Measurements from ENCODE around the gene ACTL10. TPM values are rescaled to one million over a fixed set of nuclear protein-coding genes. Genes with fewer than 3 reads are reported as not detected.

Gene ACTL10
- total and polyA plus RNA-seq, 2 donors = 0.95 to 2.5 TPM

GRCh38 chr20:33653900-33654596 lies 12.7 kb upstream of the ACTL10 start:
- H3K27ac ChIP-seq (ENCODE audit: low read depth) = no peak overlapping the region
- no peaks in the 10 kb centered on the region for H3K4me1 ChIP-seq (ENCODE audit: insufficient read depth)
- H3K36me3 ChIP-seq (ENCODE audit: insufficient read depth) = peaks cover 4% of the 10 kb centered on the region
- DNase-seq (ENCODE audit: extremely low spot score) = no peak
- H3K4me3 ChIP-seq (ENCODE audit: low read depth, low read length) = no peak overlapping the region
- WGBS = 80% methylated on average over 11 of the region's 11 CpGs

DNA sequence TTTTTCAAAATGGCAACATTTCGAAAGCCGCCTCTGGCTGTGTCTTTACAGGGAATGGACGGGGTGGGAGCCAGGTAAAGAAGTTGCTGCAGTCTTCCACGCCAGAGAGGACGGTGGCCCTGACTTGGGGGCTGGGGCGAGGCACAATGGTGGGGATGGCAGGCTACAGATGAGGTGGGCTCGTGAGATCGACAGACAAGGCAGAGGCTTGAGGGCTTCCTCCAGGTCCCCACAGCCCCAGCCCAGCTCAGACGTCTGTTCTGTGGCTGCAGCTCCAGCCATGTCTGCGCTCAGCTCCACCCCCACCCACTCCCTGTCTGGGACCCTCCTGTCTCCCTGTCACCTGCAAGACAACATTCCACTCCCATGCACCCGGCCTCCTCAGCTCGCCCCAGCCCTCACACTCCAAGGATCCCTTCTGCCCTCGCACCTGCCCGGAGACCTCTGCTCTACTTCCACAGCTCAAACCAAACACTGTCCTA lies 12.0 kb upstream of the ACTL10 start:
- 67% methylated on average over 14 of the region's 14 CpGs for WGBS
- no peak overlapping the region for H3K4me3 ChIP-seq (ENCODE audit: low read depth, low read length)
- peaks cover 6% of the 10 kb centered on the region for H3K36me3 ChIP-seq (ENCODE audit: insufficient read depth)
- no peaks in the 10 kb centered on the region for H3K4me1 ChIP-seq (ENCODE audit: insufficient read depth)
- H3K27ac ChIP-seq (ENCODE audit: low read depth) = no peak overlapping the region
- no peak for DNase-seq (ENCODE audit: extremely low spot score)

- no peak for DNase-seq (ENCODE audit: extremely low spot score)
- Histone ChIP-seq H3K36me3 (ENCODE audit: insufficient read depth) (peaks cover 6% of the 10 kb centered on the region), H3K4me1 (ENCODE audit: insufficient read depth) (no peaks in the 10 kb centered on the region), H3K4me3 (ENCODE audit: low read depth, low read length) (no peak overlapping the region), H3K27ac (ENCODE audit: low read depth) (no peak overlapping the region)
- WGBS = 50% methylated on average over 4 of the region's 4 CpGs
Observed at GRCh38 chr20:33655164-33655563, 11.6 kb upstream of the ACTL10 start.

DNA sequence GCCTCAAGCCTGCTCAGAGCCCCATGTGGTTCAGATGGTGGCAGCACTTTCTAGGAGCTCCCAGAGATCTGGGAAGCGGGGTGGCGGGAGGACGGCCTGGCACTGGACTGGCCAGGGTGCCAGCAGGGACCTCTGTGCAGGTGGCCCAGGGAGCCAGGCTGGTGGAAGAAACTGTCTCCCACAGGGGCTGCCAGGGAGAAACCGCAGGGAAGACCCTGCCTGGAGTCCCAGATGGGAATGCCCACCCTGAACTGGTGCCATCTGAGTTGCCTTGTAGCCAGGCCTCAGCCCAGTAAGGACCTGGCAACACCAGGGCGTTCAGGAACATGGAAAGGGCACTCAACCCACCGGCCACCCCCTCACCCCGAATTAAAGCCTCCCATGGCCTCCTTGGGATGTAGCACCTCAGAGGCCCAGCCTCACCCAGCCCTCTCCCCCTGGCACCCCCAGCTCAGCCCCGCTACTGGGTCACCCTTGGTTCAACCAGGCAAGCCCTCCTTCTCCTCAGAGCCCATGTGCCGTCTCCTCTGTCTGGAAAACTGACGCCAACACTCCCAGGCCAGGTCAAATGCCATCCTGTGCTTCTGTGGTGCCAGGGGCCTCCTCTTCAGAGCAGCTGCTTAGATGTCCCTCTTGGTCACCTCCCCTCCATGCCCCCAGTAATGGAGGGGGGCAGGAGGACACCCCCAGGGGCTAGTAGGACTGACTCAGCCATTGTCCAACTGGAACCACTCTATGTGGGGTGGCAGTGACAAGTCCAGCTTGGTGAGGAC lies 10.5 kb upstream of the ACTL10 start:
- no peak for DNase-seq (ENCODE audit: extremely low spot score)
- Histone ChIP-seq H3K27ac (ENCODE audit: low read depth) (no peak overlapping the region), H3K4me1 (ENCODE audit: insufficient read depth) (no peaks in the 10 kb centered on the region), H3K4me3 (ENCODE audit: low read depth, low read length) (no peak overlapping the region), H3K36me3 (ENCODE audit: insufficient read depth) (peaks cover 6% of the 10 kb centered on the region)
- 95% methylated on average over 10 of the region's 10 CpGs for WGBS

DNA sequence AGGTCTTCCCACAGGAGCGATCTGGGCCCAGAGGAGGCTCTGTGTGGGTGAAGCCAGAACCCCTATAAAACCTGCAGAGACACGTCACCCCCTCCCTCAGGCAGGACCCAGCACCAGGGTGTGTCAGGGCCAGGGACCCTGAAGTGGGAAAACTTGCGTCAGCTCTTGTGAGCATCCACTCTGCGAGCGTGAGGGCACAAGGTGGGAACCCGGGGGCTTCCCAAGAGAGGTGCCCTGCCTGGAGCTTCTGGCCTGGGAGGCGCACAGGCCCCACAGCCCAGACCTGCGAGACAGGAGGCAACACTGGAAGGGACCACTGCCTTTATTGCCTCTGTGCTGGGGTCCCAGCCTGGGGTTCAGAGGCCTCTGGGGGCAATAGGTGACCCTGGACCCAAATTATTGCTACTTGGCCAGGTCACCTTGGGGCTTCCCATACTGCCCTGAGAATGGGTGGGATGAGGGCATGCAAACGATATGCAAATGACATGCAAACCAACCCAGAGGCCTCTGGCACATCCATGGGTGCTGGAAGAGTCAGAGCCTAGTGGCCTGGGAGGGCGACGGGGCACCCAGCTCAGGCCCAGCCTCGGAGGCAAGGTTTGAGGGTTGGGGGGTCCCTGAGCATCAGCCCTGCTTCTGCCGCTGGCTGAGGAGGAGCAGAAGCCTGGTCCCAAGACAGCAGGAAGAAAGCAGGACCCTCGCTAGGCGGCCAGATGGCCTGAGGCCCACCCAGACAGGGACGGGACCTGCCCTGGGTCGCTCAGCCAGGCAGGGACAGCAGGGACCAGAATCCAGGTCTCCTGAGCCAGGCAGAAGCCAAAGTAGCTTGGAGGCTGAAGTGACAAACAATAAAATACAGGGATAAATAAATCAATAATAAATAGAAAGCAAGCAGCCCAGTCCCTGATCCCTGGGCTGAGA lies 9.7 kb upstream of the ACTL10 start:
- H3K4me1 ChIP-seq (ENCODE audit: insufficient read depth) = no peaks in the 10 kb centered on the region
- H3K36me3 ChIP-seq (ENCODE audit: insufficient read depth) = peaks cover 6% of the 10 kb centered on the region
- no peak for DNase-seq (ENCODE audit: extremely low spot score)
- no peak overlapping the region for H3K4me3 ChIP-seq (ENCODE audit: low read depth, low read length)
- 92% methylated on average over 17 of the region's 17 CpGs for WGBS
- no peak overlapping the region for H3K27ac ChIP-seq (ENCODE audit: low read depth)

DNA sequence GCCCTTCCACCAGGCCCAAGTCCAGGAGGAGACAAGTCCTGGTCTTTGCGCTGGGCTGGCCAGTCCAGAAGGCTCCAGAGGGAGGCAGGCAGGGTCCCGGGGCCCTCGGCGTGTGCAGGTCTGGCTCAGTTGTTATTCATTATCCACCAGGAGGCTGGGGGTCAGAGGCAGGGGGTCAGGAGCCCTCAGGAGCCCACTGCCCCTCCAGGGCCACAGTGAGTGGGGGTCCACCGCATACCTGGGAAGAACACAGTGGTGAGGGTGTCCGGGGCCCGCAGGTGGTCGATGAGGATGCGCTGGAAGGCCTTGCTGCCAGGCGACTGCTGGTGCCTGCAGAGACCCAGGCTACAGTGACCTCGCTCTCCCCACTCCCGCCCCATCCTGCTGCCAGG lies 9.0 kb upstream of the ACTL10 start:
- H3K4me1 ChIP-seq (ENCODE audit: insufficient read depth) = no peaks in the 10 kb centered on the region
- peaks cover 6% of the 10 kb centered on the region for H3K36me3 ChIP-seq (ENCODE audit: insufficient read depth)
- no peak overlapping the region for H3K4me3 ChIP-seq (ENCODE audit: low read depth, low read length)
- WGBS = 94% methylated on average over 12 of the region's 12 CpGs
- no peak overlapping the region for H3K27ac ChIP-seq (ENCODE audit: low read depth)
- no peak for DNase-seq (ENCODE audit: extremely low spot score)

DNA sequence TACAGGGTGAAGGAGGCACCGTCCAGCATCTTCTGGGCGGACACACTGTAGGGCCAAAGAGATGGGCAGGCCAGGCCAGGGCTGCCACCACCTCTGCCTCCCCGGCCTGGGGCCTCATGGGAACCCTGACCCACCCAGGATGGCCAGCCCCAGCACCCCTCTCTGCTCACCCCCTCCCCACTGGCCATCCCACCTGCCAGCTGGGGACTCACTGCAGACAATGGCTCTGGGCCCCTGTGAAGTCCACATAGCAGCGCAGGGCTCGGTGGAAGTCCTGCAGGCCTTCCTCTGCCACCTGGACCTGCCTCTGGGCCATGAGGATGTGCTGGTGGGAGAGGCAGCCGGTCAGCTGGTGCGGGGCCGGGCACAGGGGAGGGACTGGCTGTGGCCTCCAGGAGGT lies 8.2 kb upstream of the ACTL10 start:
- no peak overlapping the region for H3K4me3 ChIP-seq (ENCODE audit: low read depth, low read length)
- DNase-seq (ENCODE audit: extremely low spot score) = no peak
- H3K4me1 ChIP-seq (ENCODE audit: insufficient read depth) = no peaks in the 10 kb centered on the region
- peaks cover 6% of the 10 kb centered on the region for H3K36me3 ChIP-seq (ENCODE audit: insufficient read depth)
- 96% methylated on average over 8 of the region's 8 CpGs for WGBS
- no peak overlapping the region for H3K27ac ChIP-seq (ENCODE audit: low read depth)

DNA sequence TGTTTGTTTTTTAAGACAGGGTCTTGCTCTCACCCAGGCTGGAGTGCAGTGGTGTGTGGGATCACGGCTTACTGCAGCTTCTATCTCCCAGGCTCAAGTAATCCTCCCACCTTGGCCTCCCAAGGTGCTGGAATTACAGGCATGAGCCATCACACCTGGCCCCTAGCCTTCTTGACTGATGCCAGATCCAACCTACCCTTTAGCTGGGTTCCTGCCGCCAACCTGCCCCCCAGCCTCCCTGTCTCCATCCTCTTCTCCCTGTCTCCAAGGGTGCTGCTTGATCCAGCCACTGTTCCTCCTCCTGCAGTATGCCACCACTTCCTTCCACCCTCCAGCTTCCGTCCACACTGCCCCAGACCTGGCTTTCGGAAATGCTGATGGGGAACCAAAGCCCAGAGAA lies 7.8 kb upstream of the ACTL10 start:
- Histone ChIP-seq H3K4me1 (ENCODE audit: insufficient read depth) (no peaks in the 10 kb centered on the region), H3K27ac (ENCODE audit: low read depth) (no peak overlapping the region), H3K36me3 (ENCODE audit: insufficient read depth) (peaks cover 6% of the 10 kb centered on the region), H3K4me3 (ENCODE audit: low read depth, low read length) (no peak overlapping the region)
- 94% methylated on average over 4 of the region's 4 CpGs for WGBS
- no peak for DNase-seq (ENCODE audit: extremely low spot score)

DNA sequence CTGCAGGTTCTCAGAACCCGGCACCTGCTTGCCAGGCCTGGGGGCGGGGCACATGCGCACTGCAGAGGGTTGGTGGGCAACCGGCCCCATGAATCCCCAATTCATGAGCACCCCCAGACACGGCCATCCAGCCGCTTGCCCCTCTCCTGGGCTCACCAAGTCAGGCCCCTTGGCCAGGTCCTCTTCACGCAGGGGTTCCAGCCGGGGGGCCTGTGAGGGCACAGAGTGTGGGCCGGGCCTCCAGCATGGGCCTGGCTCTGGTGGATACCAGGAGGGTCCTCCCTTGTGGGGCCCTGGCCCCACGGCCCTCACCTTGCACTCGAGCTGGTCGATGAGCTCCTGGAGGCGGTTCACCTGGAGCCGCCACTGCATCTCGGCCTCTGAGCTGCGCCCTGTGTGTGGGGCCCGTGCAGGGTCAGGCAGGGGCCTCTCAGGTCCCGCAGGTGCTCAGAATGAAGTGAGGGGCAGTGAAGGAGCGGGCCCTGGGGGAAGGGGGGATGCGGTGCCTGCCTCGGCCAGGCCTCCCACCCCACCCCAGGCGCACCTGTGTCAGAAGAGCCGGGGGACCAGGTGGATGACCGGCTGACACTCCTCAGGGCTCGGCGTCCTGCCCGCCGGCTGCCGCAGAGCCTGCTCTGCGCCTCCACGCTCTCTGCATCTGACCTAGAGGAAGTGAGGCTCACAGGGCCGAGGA lies 7.3 kb upstream of the ACTL10 start:
- peaks cover 6% of the 10 kb centered on the region for H3K36me3 ChIP-seq (ENCODE audit: insufficient read depth)
- 95% methylated on average over 32 of the region's 32 CpGs for WGBS
- H3K4me3 ChIP-seq (ENCODE audit: low read depth, low read length) = no peak overlapping the region
- no peaks in the 10 kb centered on the region for H3K4me1 ChIP-seq (ENCODE audit: insufficient read depth)
- H3K27ac ChIP-seq (ENCODE audit: low read depth) = no peak overlapping the region
- no peak for DNase-seq (ENCODE audit: extremely low spot score)

DNA sequence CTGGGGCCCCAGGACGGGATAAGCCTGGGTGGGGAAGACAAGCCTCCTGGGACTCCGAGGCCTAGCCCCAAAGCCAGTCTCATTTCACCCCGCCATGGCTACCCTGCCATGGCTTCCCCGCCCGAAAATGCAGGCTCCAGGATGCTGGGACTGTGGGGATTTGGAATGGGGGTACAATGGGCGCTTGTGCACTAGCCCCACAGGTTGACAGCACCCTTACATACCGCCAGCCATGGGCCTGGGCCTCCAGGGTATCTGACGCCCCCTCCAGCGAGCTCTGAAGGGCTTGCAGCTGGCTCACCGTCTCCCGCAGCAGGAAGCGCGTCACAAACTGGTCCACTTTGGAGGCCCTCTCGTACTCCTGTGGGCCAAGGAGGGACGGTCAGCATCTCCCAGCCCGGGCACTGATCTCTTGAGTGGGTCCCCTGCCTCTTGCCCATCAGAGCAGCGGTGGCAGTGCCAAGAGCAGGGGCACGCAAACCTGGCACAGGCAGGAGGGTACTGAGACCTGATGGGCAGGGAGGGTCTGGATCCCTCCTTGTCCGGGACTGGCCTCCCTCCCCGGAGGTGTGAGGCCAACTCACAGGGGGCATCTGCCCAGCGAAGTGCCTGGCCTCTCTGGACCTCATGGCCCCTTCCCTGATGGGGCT lies 6.6 kb upstream of the ACTL10 start:
- WGBS = 95% methylated on average over 21 of the region's 21 CpGs
- Histone ChIP-seq H3K36me3 (ENCODE audit: insufficient read depth) (peaks cover 6% of the 10 kb centered on the region), H3K4me3 (ENCODE audit: low read depth, low read length) (no peak overlapping the region), H3K27ac (ENCODE audit: low read depth) (no peak overlapping the region), H3K4me1 (ENCODE audit: insufficient read depth) (no peaks in the 10 kb centered on the region)
- no peak for DNase-seq (ENCODE audit: extremely low spot score)

- H3K36me3 ChIP-seq (ENCODE audit: insufficient read depth) = peaks cover 6% of the 10 kb centered on the region
- 94% methylated on average over 7 of the region's 7 CpGs for WGBS
- no peak for DNase-seq (ENCODE audit: extremely low spot score)
- H3K4me1 ChIP-seq (ENCODE audit: insufficient read depth) = no peaks in the 10 kb centered on the region
- H3K4me3 ChIP-seq (ENCODE audit: low read depth, low read length) = no peak overlapping the region
- no peak overlapping the region for H3K27ac ChIP-seq (ENCODE audit: low read depth)
Observed at GRCh38 chr20:33660685-33661058, 6.1 kb upstream of the ACTL10 start.

DNA sequence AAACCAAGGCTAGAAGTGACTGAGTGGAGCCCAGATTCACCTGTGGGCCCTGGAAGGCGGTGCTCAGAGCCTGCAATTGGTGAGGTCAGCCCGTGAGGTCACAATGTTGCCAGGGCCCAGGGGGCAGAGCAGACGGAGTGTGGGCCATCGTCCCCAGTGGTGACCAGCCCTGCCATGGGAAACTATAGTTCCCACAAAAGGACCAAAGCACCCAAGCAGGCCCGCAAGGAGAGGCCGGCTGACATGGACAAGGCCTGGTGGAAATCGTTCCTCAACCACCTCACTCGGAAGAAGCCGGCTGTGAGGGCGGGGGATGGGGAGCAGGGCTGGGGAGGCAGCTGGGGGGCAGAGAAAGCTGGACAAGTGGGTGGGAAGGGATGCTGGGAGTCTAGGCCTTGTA lies 4.6 kb upstream of the ACTL10 start, which contains the start of gene C20orf144:
Gene C20orf144 (plus strand): TSS at position 156 of the 400 bp plus-strand sequence. CDS start 19 bp downstream, at position 175.
- WGBS = 95% methylated on average over 10 of the region's 10 CpGs
- peaks cover 6% of the 10 kb centered on the region for H3K36me3 ChIP-seq (ENCODE audit: insufficient read depth)
- H3K27ac ChIP-seq (ENCODE audit: low read depth) = peak within 1 kb of the TSS; percentile 57
- peak within 1 kb of the TSS; percentile 53 for H3K4me3 ChIP-seq (ENCODE audit: low read depth, low read length)
- no peaks in the 10 kb centered on the region for H3K4me1 ChIP-seq (ENCODE audit: insufficient read depth)
- no peak for DNase-seq (ENCODE audit: extremely low spot score)
